HG03571 (cell line): ENCODE measurements around the gene RAB39A.

Experiments used
- ATAC-seq: cut with Tn5 transposase; IDR thresholded peaks from one replicate; pipeline ENCODE4 v1.9.1; 2021; ENCODE audit not compliant: unreplicated experiment

RAB39A gene

DNA sequence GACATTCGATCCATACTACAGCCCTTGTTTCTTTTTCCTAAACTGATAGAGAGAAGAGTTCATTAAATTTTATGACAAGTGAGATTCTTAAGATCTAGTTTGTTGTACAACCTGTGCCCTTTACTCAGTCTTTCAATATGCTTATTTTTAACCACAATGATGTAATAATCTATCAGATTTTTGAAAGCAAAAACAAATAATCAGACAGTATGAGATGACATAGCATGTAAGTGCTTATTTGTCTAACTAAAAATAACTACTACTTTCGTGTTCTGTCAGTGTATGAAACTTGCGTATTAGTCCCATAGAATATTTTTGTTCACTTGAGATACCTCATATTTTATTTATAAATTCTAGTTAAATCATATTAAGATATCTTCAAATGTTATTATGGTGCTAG is 33.2 kb downstream of the RAB39A start:
- ATAC-seq: no peak

- ATAC-seq: no peak
Observed at GRCh38 chr11:107962181-107962580, 33.9 kb downstream of the RAB39A start.

GRCh38 chr11:107963091-107963490 is 34.8 kb downstream of the RAB39A start:
- no peak for ATAC-seq

- ATAC-seq: no peak
Observed at GRCh38 chr11:107969219-107969618, 41.0 kb downstream of the RAB39A start.

DNA sequence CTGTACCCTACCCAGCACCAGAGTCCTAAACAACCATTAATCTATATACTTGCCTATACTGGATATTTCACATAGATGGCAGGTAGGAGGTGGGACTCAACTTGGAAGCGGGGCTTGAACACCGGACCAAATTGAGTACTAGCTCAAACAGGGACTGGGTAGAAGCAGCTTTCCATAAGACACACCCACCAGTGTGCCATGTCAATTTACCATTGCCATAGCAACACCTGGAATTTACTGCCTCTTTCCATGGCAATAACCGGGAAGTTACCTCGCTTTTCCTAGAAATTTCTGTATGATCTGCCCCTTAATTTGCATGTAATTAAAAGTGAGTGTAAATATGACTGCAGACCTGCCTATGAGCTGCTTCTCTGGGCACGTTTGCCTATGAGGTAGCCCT is 41.8 kb downstream of the RAB39A start:
- no peak for ATAC-seq

GRCh38 chr11:107973641-107974040 is 45.4 kb downstream of the RAB39A start:
- ATAC-seq: no peak

GRCh38 chr11:107988397-107989158 is 60.3 kb downstream of the RAB39A start:
- ATAC-seq: no peak

- ATAC-seq: no peak
Observed at GRCh38 chr11:107991868-107992414, 63.7 kb downstream of the RAB39A start.

DNA sequence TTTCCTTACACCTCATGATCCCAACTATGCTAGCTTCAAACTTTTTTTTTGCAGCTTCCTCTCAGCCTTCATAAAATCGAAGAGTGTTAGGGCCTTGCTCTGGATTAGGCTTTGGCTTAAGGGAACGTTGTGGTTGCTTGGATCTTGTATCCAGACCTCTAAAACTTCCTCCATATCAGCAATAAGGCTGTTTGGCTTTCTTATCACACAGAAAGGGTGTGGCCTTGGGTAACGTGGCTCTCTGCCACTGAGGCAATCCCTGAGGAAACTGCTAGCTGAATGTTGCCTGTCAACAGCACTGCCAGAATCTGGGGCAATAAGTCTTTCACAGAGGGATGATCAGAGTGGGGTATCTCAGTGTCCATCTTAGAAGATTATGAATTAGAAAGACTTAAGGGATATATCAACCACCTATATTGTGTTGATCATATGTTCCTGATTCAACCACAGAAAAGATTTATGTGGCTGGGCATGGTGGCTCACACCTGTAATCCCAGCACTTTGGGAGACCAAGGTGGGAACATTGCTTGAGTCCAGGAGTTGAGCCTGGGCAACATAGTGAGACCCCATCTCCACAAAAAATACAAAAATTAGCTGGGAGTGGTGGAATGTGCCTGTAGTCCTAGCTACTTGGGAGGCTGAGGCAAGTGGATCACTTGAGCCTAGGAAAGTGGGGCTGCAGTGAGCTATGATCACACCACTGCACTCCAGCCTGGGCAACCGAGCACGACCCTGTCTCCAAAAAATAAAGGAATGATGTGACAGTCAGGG is 67.9 kb downstream of the RAB39A start:
- no peak for ATAC-seq

DNA sequence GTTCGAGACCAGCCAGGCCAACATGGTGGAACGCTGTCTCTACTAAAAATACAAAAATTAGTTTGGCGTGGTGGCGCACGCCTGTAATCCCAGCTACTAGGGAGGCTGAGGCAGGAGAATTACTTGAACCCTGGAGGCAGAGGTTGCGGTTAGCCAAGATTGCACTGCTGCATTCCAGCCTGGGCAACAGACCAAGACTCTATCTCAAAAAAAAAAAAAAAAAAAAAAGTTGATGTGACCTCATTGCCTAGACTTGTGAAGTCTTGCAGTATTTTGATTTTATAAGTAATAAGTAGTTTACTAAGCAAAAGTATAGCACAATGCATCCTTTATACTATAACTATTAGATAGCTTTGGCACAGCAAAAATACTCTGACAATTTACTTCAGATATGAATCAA is 70.5 kb downstream of the RAB39A start:
- ATAC-seq: no peak

GRCh38 chr11:107999759-108000455 is 71.7 kb downstream of the RAB39A start:
- peak; percentile 74 for ATAC-seq

- no peak for ATAC-seq
Observed at GRCh38 chr11:108002476-108002875, 74.2 kb downstream of the RAB39A start.

DNA sequence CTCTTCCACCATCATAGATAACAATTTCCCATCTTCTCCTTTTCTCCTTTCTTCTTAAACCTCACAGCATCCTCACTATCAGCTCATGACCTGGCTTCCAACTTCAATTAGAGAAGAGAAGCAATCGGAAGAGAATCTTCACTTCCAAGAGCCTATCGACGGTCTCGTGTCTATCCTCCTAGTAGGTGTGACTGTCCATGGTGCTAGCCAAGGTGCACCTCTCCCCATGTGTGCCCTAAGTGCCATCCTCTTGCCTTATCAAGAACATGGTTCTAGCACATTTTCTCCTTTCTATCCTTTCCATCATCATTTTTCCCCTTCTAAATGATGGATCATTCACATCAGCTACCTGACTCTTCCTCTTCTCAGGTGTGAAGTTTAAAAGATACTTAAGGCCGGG is 75.4 kb downstream of the RAB39A start:
- no peak for ATAC-seq

DNA sequence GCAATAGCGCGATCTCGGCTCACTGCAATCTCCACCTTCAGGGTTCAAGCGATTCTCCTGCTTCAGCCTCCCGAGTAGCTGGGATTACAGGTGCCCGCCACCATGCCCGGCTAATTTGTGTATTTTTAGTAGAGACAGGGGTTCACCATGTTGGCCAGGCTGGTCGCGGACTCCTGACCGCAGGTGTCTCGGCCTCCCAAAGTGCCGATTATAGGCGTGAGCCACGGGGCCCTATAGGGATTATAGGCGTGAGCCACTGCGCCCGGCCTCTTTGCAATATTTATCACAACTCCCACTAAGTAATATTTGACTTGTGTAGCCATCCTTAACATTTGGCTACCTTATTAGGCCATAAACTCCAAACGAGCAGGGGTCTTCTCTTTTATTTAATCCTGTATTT is 79.6 kb downstream of the RAB39A start:
- ATAC-seq: no peak

DNA sequence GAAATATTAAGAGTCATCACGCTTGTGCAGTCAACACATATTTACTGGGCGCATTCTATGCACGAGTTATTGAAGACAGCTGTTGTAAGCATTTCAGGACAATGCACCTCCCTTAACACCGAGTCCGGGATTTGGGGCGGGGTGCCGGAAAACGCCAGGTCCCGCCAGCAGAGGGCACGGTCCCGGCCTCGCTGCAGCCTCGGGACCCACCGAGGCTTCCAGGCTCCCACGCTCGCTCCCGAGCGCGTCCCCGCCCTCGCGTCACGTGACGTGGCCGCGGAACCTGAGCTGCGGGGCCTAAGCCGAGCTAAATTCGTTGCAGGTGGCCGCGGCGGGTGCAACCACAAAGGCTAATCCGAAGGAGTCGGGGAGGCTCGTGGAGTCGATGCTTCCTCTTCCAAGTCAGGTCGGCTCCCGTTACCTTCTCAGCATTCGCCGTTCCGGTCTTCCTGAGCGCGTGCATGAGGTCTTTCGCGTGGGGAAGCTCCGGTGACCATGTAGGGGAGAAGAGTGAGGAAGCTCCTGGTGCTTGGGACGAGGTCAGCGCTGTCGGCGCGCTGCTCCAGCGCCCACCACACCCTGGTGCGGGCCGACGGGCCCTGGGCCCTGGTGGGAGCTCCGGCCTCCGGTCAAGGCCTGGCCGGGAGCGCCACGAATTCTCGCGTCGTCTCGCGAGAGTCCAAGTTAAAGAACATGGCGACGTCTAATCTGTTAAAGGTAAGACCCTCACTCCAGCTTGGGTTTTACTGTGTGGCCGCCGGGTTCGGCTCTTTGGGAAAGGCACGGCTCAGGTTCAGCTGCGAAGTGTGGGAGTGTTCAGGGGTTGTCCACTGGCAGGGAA is 80.6 kb downstream of the RAB39A start, which contains the start of gene CUL5:
CUL5 (plus strand) TSS at position 243 of the 841 bp plus-strand sequence; CDS start at position 694, 451 bp downstream.
- ATAC-seq: peak; percentile 88

GRCh38 chr11:108009497-108010370 is 81.5 kb downstream of the RAB39A start:
- peak; percentile 9 for ATAC-seq

GRCh38 chr11:108012139-108012725 is 84.0 kb downstream of the RAB39A start:
- ATAC-seq: no peak
